Heart left ventricle (tissue), 16 donors: Measurements from ENCODE around the gene NUP188. TPM values are rescaled to one million over a fixed set of nuclear protein-coding genes. Genes with fewer than 3 reads are reported as not detected.
A peak's percentile ranks its signal among the peaks of the same experiment; 100 is the strongest.

Experiments
- ATAC-seq, 4 donors: fragments of 200-7000 bp; cut with Tn5 transposase; one replicate each; pipeline ENCODE4 v1.9.1; 2020 to 2022; ENCODE audit warnings: moderate library complexity in 4 of 4, mild to moderate bottlenecking in 3 of 4, moderate number of reproducible peaks in 1 of 4
- DNase-seq, 5 donors: peaks; one replicate each; pipeline ENCODE4 v3.0.0-alpha.2; 2020
- H3K27ac ChIP-seq, 12 donors: fragments of 200-600 bp; sonication (generic) in 4 of 12; one replicate each; pipeline versions ENCODE4 v1.5.0 to v1.8.0; 2016 to 2022; ENCODE audit warnings: mild to moderate bottlenecking in 2 of 12
- H3K27me3 ChIP-seq, 9 donors: fragments of 200-600 bp; sonication (generic) in 2 of 9; one replicate each; pipeline versions ENCODE4 v1.5.1 to v1.8.0; 2016 to 2022; ENCODE audit warnings: mild to moderate bottlenecking in 3 of 9
- H3K36me3 ChIP-seq, 9 donors: fragments of 200-600 bp; sonication (generic) in 2 of 9; one replicate each; pipeline versions ENCODE4 v1.5.0 to v1.8.0; 2018 to 2022; ENCODE audit warnings: mild to moderate bottlenecking in 2 of 9
- H3K4me1 ChIP-seq, 12 donors: fragments of 200-600 bp; sonication (generic) in 4 of 12; one replicate each; pipeline versions ENCODE4 v1.5.0 to v1.8.0; 2016 to 2022; ENCODE audit warnings: mild to moderate bottlenecking in 3 of 12
- H3K4me3 ChIP-seq, 12 donors: fragments of 200-600 bp; sonication (generic) in 4 of 12; one replicate each; pipeline versions ENCODE4 v1.5.0 to v1.8.0; 2017 to 2022; ENCODE audit warnings: mild to moderate bottlenecking in 9 of 12, moderate library complexity in 4 of 12
- H3K9me3 ChIP-seq, 12 donors: fragments of 200-600 bp; sonication (generic) in 4 of 12; one replicate each; pipeline versions ENCODE4 v1.5.0 to v1.8.0; 2016 to 2022; ENCODE audit warnings: mild to moderate bottlenecking in 1 of 12
- CTCF ChIP-seq, 12 donors: fragments of 200-600 bp; sonication (generic) in 4 of 12; IDR thresholded peaks; one replicate each; pipeline versions ENCODE4 v1.5.0 to v1.8.0; 2018 to 2022; ENCODE audit warnings: antibody characterized with exemption in 12 of 12, mild to moderate bottlenecking in 5 of 12
- POLR2A ChIP-seq, 2 donors: fragments of 450-650 bp; IDR thresholded peaks; one replicate each; pipeline ENCODE4 v1.6.1; 2017; ENCODE audit warnings: antibody characterized with exemption in 2 of 2, mild to moderate bottlenecking in 2 of 2, moderate library complexity in 2 of 2
- WGBS, 4 donors: extraction: QIAGEN DNeasy Blood & Tissue Kit in 2 of 4; methylation state at CpG; one replicate each; pipeline versions ENCODE4 v1.1.5 to v1.1.7; 2013 to 2018; 5-methylcytosine and 5-hydroxymethylcytosine counted together
- intact Hi-C, 10 donors: fragments of 100-400 bp; cut with DNase I; formaldehyde crosslinking; loops; one replicate each; pipeline versions ENCODE4 v1.11.1 to v1.14.2; 2022
- polyA plus RNA-seq, 2 donors: library from polyadenylated mRNA; stranded (reverse); fragments of 200-250 nt; gene quantifications; one replicate each; pipeline ENCODE4 v1.2.3, GENCODE V29; 2013
- total RNA-seq, 9 donors: library from RNA; depleted of rRNA in 2 of 9; stranded (reverse); fragments of >200 nt in 2 of 9; fragmentation: NEBNext Ultra II Directional in 3 of 9; extraction: Animal tissue kit (Norgen Biotek cat#: 25700) in 3 of 9; gene quantifications; one replicate each; pipeline versions ENCODE4 v1.1.0 to v1.2.4, GENCODE V29; 2016 to 2023
- donor health status: ischemic (EF 13 %, LVEDD 7.1; RV severe dilation, severe dysfunction).
- donor health status: healthy with polysubstance abuse.
- donor health status: DM: no; HTN: yes; CAD: no.
- donor health status: DM: no; HTN: no; CAD: no.
- donor health status: ischemic (EF 25% LVEDD 6.9; RV normal size, moderate dysfunction).
- donor health status: ischemic (EF 25% LVEDD 5.7; RV mildly dilated, moderate dysfunction).
- donor health status: healthy.
- donor health status: DM: yes; HTN: yes; CAD: no.
- donor health status: ischemic (EF 35%, LVEDD 5.7; RV mildly dilated, moderate dysfunction).
- donor health status: nonischemic (EF 11% LVEDD 7.7; RV severe dilation, severe dysfunction).
- donor health status: DM: yes; HTN: yes; CAD: no.
- donor health status: PGD.
- donor health status: ischemic (EF 29% LVEDD 5.4; RV normal size, mild dysfunction).
- donor health status: nonischemic (EF 23%, LVEDD 6.1; RV moderate dilation, normal function).

NUP188 gene
- total and polyA plus RNA-seq, 11 donors: 10.6 to 35.1 (median 22.6) TPM

- no peaks in the 10 kb centered on the region for H3K9me3 ChIP-seq
- peak; percentile 84 to 92 (median 86) for DNase-seq
- H3K27ac ChIP-seq: peak overlapping the region; percentile 69 to 92 (median 86)
- WGBS, 4 donors: 19 to 33% (median 24%) methylated on average over 6 to 8 of the region's 8 CpGs
- H3K36me3 ChIP-seq: peaks cover 3 to 71% (median 43%) of the 10 kb centered on the region in 9 donors
- H3K27me3 ChIP-seq: no peaks in the 10 kb centered on the region
- ATAC-seq: peak; percentile 82 to 92 (median 86)
- no peak for TF ChIP-seq CTCF (IDR thresholded peaks at IDR 0.05)
- peak in 1 of 2 donors; percentile 19 for TF ChIP-seq POLR2A (IDR thresholded peaks at IDR 0.05)
- peak overlapping the region in 2 of 12 donors; percentile 4 to 8 for H3K4me3 ChIP-seq
- intact Hi-C loops: no loop called here
- peaks cover 15 to 83% (median 72%) of the 10 kb centered on the region in 12 donors for H3K4me1 ChIP-seq
Measured at GRCh38 chr9:128911529-128912035, 35.9 kb upstream of the NUP188 start.

- intact Hi-C loops: no loop called here
- H3K36me3 ChIP-seq: peaks cover 3 to 70% (median 44%) of the 10 kb centered on the region in 9 donors
Measured at GRCh38 chr9:128912270-128912853, 35.1 kb upstream of the NUP188 start.

GRCh38 chr9:128913048-128913900 lies 34.2 kb upstream of the NUP188 start:
- peak overlapping the region in 1 of 12 donors; percentile 4 for H3K4me3 ChIP-seq
- WGBS, 4 donors: 36 to 70% (median 58%) methylated on average over 14 to 15 of the region's 15 CpGs
- H3K4me1 ChIP-seq: peaks cover 15 to 87% (median 77%) of the 10 kb centered on the region in 12 donors
- intact Hi-C loops: no loop called here
- H3K27me3 ChIP-seq: no peaks in the 10 kb centered on the region
- TF ChIP-seq POLR2A (IDR thresholded peaks at IDR 0.05) (peak in 1 of 2 donors; percentile 14), CTCF (IDR thresholded peaks at IDR 0.05) (no peak)
- no peaks in the 10 kb centered on the region for H3K9me3 ChIP-seq
- peak overlapping the region; percentile 69 to 92 (median 86) for H3K27ac ChIP-seq
- peak in 3 of 4 donors; percentile 11 to 22 (median 12) for ATAC-seq
- H3K36me3 ChIP-seq: peaks cover 0 to 69% (median 40%) of the 10 kb centered on the region in 9 donors
- DNase-seq: no peak

More at GRCh38 chr9:128912270-128912853, 35.1 kb upstream of the NUP188 start:
- ATAC-seq (no peak), DNase-seq (no peak)
- Histone ChIP-seq H3K4me1 (peaks cover 15 to 84% (median 75%) of the 10 kb centered on the region in 12 donors), H3K9me3 (no peaks in the 10 kb centered on the region), H3K4me3 (no peak overlapping the region), H3K27me3 (no peaks in the 10 kb centered on the region), H3K27ac (peak overlapping the region; percentile 69 to 92 (median 86))
- no peak for TF ChIP-seq POLR2A (IDR thresholded peaks at IDR 0.05)
- no peak for TF ChIP-seq CTCF (IDR thresholded peaks at IDR 0.05)
- WGBS, 4 donors: 68 to 78% (median 73%) methylated on average over 15 of the region's 15 CpGs
